Caco-2 (cell line): ENCODE measurements around the gene OASL. TPM values are rescaled to one million over a fixed set of nuclear protein-coding genes. Genes with fewer than 3 reads are reported as not detected.

Source experiments
- total RNA-seq: library from RNA; stranded (reverse); gene quantifications from 2 replicates; pipeline ENCODE4 v1.2.3, GENCODE V29; 2022

The OASL gene
- total RNA-seq, 1 experiment from 2014 or later: 0.11 TPM

Other genes with a start within 250 kb of the OASL start
- gene SPPL3, start 134.9 kb downstream of the OASL start, total RNA-seq: 63.4 and 65.6 TPM in 2 replicates
- gene HNF1A, start 60.7 kb downstream of the OASL start, total RNA-seq: 37.1 and 41.2 TPM in 2 replicates
- 19.3 and 22.1 TPM in 2 replicates for gene C12orf43, start 22.8 kb downstream of the OASL start, total RNA-seq
- not detected in 2 replicates for gene P2RX7, start 93.6 kb upstream of the OASL start, total RNA-seq
- 40.4 and 44.7 TPM in 2 replicates for gene P2RX4, start 170.9 kb upstream of the OASL start, total RNA-seq